Activated T-helper 1 cell treated with anti-CD3 and anti-CD28 coated beads, Interleukin-12 subunit alpha, Interleukin-12 subunit beta, Interleukin-2, Interleukin-4 antibody, amounts not matched to agents 30 ng/mL and 10 ng/mL and 1 ng/mL, durations not matched to agents 14 hours and 24 hours and 36 hours (primary cell): ENCODE measurements around the gene INPP5E. TPM values are rescaled to one million over a fixed set of nuclear protein-coding genes. Genes with fewer than 3 reads are reported as not detected.

ENCODE experiments used
- DNase-seq: peaks from one replicate; pipeline ENCODE4 v3.0.0; 2021; ENCODE audit warnings: low spot score
- H3K27ac Mint-ChIP-seq: one replicate; pipeline ENCODE4 v1.8.0; 2021; ENCODE audit warnings: mild to moderate bottlenecking, mixed read lengths
- H3K27me3 Mint-ChIP-seq: one replicate; pipeline ENCODE4 v1.8.0; 2022; ENCODE audit warnings: mild to moderate bottlenecking, moderate library complexity, mixed read lengths; ENCODE audit not compliant: insufficient read depth
- H3K36me3 Mint-ChIP-seq: one replicate; pipeline ENCODE4 v1.8.0; 2021; ENCODE audit warnings: low read depth, mixed read lengths
- H3K4me1 Mint-ChIP-seq: one replicate; pipeline ENCODE4 v1.8.0; 2021; ENCODE audit warnings: low read depth, mixed read lengths
- H3K4me3 Mint-ChIP-seq: one replicate; pipeline ENCODE4 v1.8.0; 2021; ENCODE audit warnings: mild to moderate bottlenecking, moderate library complexity, mixed read lengths
- H3K9me3 Mint-ChIP-seq: one replicate; pipeline ENCODE4 v1.8.0; 2021; ENCODE audit warnings: mixed read lengths
- intact Hi-C: fragments of 100-400 bp; cut with micrococcal nuclease; formaldehyde crosslinking; loops from one replicate; pipeline ENCODE4 v1.15.1; 2024
- total RNA-seq: library from RNA; stranded (reverse); gene quantifications from 2 replicates; pipeline ENCODE4 v1.2.3, GENCODE V29; 2022

The INPP5E gene
- total RNA-seq, 1 donor from 2014 or later = 20.0 TPM

GRCh38 chr9:136438548-136439480 lies 831 bp downstream of the INPP5E start:
- Mint-ChIP-seq H3K4me3 (peak overlapping the region; percentile 88), H3K27ac (peak overlapping the region; percentile 34), H3K36me3 (peaks cover 13% of the 10 kb centered on the region), H3K4me1 (peaks cover 18% of the 10 kb centered on the region), H3K9me3 (no peaks in the 10 kb centered on the region), H3K27me3 (no peaks in the 10 kb centered on the region)
- DNase-seq = peak; percentile 57
- intact Hi-C loops = loop anchor here (1.0 to 2.0 kb wide), 3 partner anchors 29 to 76 kb away; partner anchors contain the start of genes DNLZ, ENTR1, PMPCA and SEC16A

DNA sequence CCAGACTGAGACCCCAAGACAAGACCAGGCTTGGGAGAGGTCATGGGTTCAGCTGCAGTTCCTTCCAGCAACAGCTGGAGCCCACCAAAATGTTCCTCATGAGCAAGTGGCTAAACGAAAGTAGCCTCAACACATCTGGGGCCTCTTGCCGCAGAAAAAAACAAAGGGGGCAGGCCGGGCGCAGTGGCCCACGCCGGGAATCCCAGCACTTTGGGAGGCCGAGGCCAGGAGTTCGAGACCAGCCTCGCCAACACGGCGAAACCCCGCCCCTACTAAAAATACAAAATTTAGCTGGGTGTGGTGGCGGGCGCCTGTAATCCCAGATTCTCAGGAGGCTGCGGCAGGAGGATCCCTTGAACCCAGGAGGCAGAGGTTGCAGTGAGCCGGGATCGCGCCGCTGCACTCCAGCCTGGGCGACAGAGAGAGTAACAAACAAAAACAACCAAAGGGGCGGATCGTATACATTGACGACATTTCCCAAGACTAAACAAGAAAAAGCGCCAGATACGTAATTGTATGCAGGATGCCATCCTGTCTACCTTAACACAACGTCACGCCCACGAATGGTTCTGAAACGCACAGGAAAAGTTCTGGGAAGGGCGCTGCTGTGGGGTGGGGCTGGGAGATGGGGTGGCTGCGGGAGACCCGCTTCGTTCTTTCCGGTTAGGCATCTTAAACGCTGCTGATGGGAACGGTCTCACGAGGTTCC lies 1.7 kb downstream of the INPP5E start:
- Mint-ChIP-seq H3K9me3 (no peaks in the 10 kb centered on the region), H3K4me1 (peaks cover 18% of the 10 kb centered on the region), H3K36me3 (peaks cover 11% of the 10 kb centered on the region), H3K27me3 (no peaks in the 10 kb centered on the region), H3K27ac (peak overlapping the region; percentile 34), H3K4me3 (peak overlapping the region; percentile 88)
- intact Hi-C loops = loop anchor here (2.0 kb wide), 1 partner anchor 45 kb away; the partner anchor contains the start of gene SEC16A
- no peak for DNase-seq

DNA sequence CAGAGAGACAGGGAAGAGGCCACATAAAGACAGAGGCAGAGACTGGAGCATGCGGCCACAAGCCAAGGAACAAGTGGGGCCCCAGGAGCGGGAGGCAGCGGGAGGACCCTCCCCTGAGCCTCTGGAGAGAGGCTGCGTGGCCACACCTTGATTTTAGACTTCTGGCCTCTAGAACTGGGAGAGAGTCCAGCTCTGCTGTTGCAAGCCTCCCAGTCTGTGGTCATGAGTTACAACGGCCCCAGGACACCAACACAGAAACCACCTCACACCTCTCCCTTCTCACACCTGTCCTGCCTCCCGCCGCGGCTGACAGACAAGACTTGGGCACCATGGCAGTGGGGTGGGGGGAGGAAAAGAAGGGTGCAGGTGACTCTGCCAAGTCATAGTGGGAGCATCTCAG lies 2.2 kb downstream of the INPP5E start:
- Mint-ChIP-seq H3K27ac (no peak overlapping the region), H3K36me3 (peaks cover 6% of the 10 kb centered on the region), H3K4me1 (peaks cover 18% of the 10 kb centered on the region), H3K27me3 (no peaks in the 10 kb centered on the region), H3K4me3 (peak overlapping the region; percentile 88), H3K9me3 (no peaks in the 10 kb centered on the region)
- DNase-seq = no peak
- intact Hi-C loops = no loop called here

DNA sequence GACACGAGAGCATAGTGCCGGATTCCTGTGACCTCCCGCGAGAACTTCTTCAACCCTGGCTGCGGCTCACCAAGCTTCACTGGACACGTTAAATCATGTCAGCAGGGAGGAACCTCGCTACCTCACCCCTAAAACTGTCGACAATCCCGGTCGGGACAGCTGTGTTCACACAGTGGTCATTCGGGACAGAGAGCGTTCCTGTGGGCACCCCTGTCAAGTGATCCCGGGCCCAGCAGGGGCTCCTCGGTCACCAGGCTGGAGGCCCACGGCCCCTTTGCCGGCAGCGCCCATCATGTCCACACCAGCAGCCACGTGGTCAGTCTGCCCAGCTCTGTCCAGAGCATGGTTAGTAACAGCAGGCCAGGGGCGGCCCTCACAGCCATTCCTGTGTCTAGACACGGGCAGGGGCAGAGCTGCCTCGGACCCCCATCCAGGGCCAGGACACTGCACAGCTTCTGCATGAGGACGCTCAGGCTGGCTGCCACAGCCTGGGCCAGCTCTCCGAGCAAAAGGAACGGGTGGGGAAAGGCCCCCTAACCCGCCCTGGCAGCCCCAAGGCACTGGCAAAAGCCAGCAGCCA lies 3.5 kb downstream of the INPP5E start:
- H3K4me3 Mint-ChIP-seq = peak overlapping the region; percentile 88
- H3K4me1 Mint-ChIP-seq = peaks cover 18% of the 10 kb centered on the region
- intact Hi-C loops = no loop called here
- H3K27ac Mint-ChIP-seq = no peak overlapping the region
- no peaks in the 10 kb centered on the region for H3K27me3 Mint-ChIP-seq
- no peak for DNase-seq
- no peaks in the 10 kb centered on the region for H3K9me3 Mint-ChIP-seq
- H3K36me3 Mint-ChIP-seq = peaks cover 3% of the 10 kb centered on the region

- Mint-ChIP-seq H3K36me3 (peaks cover 6% of the 10 kb centered on the region), H3K4me1 (peaks cover 18% of the 10 kb centered on the region), H3K4me3 (no peak overlapping the region), H3K27me3 (no peaks in the 10 kb centered on the region), H3K27ac (no peak overlapping the region), H3K9me3 (no peaks in the 10 kb centered on the region)
- intact Hi-C loops = no loop called here
- no peak for DNase-seq
Measured at GRCh38 chr9:136434580-136435169, 5.0 kb downstream of the INPP5E start.

GRCh38 chr9:136433849-136434579 lies 5.6 kb downstream of the INPP5E start:
- Mint-ChIP-seq H3K27me3 (no peaks in the 10 kb centered on the region), H3K9me3 (no peaks in the 10 kb centered on the region), H3K27ac (no peak overlapping the region), H3K4me1 (peaks cover 18% of the 10 kb centered on the region), H3K4me3 (no peak overlapping the region), H3K36me3 (peaks cover 6% of the 10 kb centered on the region)
- no peak for DNase-seq
- intact Hi-C loops = no loop called here

DNA sequence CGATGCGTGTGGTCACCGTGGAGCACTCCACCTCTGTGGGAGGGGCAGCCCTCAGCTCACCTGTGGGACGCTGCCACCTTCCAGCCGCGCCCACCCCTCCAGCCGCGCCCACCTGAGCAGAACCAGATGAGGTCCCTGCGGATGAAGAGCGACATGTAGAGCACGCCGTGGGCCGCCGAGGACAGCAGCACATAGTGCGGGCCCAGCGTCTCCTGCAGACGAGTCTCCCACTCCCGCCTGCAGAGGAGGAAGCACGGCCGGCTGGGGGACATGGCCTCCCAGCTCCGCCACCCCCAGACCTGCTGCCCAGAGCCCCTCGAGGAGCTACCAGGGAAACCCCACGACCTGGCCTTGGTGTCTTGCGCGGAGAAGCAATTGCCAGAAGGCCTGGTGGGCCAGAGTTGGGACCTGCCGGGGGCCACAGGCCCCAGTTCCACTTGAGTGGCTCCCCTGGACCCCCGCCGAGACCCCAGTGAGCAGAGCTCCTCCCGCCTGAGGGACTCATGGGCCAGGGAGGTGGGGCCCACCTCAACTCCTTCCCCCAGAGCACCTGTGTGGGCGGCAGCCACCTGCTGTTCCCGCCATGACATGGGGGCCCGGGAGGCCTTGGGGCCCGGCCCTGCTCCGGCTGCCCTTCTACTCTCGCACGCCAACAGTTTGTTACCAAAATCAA lies 6.5 kb downstream of the INPP5E start:
- DNase-seq = no peak
- H3K4me3 Mint-ChIP-seq = no peak overlapping the region
- peaks cover 17% of the 10 kb centered on the region for H3K4me1 Mint-ChIP-seq
- intact Hi-C loops = no loop called here
- H3K27me3 Mint-ChIP-seq = no peaks in the 10 kb centered on the region
- H3K36me3 Mint-ChIP-seq = peaks cover 11% of the 10 kb centered on the region
- H3K27ac Mint-ChIP-seq = no peak overlapping the region
- no peaks in the 10 kb centered on the region for H3K9me3 Mint-ChIP-seq

- H3K27ac Mint-ChIP-seq = no peak overlapping the region
- intact Hi-C loops = no loop called here
- peaks cover 12% of the 10 kb centered on the region for H3K36me3 Mint-ChIP-seq
- DNase-seq = no peak
- no peak overlapping the region for H3K4me3 Mint-ChIP-seq
- H3K27me3 Mint-ChIP-seq = no peaks in the 10 kb centered on the region
- no peaks in the 10 kb centered on the region for H3K9me3 Mint-ChIP-seq
- H3K4me1 Mint-ChIP-seq = peaks cover 11% of the 10 kb centered on the region
Measured at GRCh38 chr9:136432591-136432990, 7.1 kb downstream of the INPP5E start.

DNA sequence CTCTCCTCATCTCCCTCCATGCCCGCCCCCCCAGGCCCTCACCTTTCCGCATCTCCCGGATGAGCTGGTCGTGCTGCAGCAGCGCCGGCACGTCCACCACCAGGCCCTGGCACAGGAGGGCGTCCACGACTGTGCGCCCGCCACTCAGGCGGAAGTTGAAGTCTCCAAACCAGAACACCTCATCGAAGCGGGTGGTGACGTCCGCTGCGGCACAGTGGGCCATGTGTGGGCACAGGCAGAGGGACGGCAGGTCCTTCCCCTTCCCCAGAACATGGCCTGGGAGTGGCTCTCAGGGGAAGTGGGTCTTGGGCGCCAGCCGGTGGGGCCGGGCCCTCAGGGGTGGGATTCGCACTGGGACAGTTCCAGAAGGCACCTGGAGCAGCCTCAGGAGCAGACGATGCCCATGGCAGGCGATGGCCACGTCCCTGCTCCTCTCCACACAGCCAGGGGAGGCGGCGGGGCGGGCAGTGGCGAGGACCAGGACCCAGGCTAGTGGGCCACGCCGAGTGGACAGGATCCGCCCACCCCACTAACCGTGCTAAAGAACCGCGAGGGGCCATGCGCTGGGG lies 7.8 kb downstream of the INPP5E start:
- H3K4me3 Mint-ChIP-seq = no peak overlapping the region
- no peaks in the 10 kb centered on the region for H3K27me3 Mint-ChIP-seq
- H3K27ac Mint-ChIP-seq = no peak overlapping the region
- H3K9me3 Mint-ChIP-seq = no peaks in the 10 kb centered on the region
- peaks cover 14% of the 10 kb centered on the region for H3K36me3 Mint-ChIP-seq
- peaks cover 4% of the 10 kb centered on the region for H3K4me1 Mint-ChIP-seq
- intact Hi-C loops = no loop called here
- no peak for DNase-seq

GRCh38 chr9:136430588-136431234 lies 8.9 kb downstream of the INPP5E start:
- Mint-ChIP-seq H3K36me3 (peaks cover 15% of the 10 kb centered on the region), H3K9me3 (no peaks in the 10 kb centered on the region), H3K4me1 (no peaks in the 10 kb centered on the region), H3K4me3 (no peak overlapping the region), H3K27ac (no peak overlapping the region), H3K27me3 (no peaks in the 10 kb centered on the region)
- no peak for DNase-seq
- intact Hi-C loops = no loop called here

DNA sequence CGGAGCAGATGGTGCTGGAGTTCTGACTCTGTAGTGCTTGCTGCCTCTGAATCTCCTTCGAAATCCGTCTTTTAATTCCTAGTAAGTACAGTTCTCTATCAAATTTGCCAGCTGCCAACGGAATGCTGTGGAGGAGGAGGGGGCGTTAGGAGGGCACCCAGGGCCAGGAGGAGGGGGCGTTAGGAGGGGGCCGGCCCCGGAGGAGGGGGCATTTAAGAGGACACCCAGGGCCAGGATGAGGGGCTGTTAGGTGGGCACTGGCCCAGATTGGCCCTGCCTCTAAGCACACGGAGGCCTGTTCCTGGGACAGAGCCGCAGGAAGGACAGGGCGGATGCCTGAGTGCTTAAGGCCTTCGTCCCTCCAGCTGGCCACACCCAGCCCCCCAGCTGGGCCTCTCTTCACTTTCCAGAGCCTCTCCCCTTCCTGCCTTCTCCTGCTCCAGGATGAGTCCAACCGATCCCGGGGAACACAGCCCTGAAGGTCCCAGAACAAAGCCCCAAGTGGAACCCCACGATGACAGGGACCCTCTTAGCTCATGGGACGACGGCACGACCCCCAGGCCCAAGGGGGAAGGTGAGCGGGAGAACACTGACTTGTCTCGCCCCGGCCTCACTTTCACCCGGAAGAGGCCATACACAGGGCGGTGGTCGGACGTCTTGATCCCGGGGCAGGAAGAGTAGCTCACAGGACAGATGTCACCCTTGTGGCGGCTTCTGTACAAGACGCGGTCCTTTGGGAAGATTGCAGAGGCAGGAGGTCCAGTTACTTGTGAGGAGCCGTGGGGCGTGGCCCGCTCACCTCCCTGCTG lies 9.8 kb downstream of the INPP5E start:
- Mint-ChIP-seq H3K4me3 (no peak overlapping the region), H3K36me3 (peaks cover 20% of the 10 kb centered on the region), H3K4me1 (no peaks in the 10 kb centered on the region), H3K27ac (no peak overlapping the region), H3K27me3 (no peaks in the 10 kb centered on the region), H3K9me3 (no peaks in the 10 kb centered on the region)
- intact Hi-C loops = no loop called here
- no peak for DNase-seq
